ENCODE data around the gene CCNB3.

Gene CCNB3

GRCh38 chrX:50343917-50344316, 139.4 kb downstream of the CCNB3 start:
- no peak for DNase-seq

GRCh38 chrX:50372966-50373365, 168.4 kb downstream of the CCNB3 start:
- DNase-seq, result no peak

- DNase-seq, result no peak
These were observed 171.1 kb downstream of the CCNB3 start for GRCh38 chrX:50375481-50376267.

GRCh38 chrX:50381729-50382415, 177.3 kb downstream of the CCNB3 start:
- DNase-seq, result no peak

GRCh38 chrX:50386520-50386919, 182.0 kb downstream of the CCNB3 start:
- no peak for DNase-seq

- DNase-seq, result no peak
These were observed 189.3 kb downstream of the CCNB3 start for GRCh38 chrX:50393902-50394301.
